Mesenteric fat pad (tissue), 1 donor: Measurements from ENCODE around the gene LGALS7B. TPM values are rescaled to one million over a fixed set of nuclear protein-coding genes. Genes with fewer than 3 reads are reported as not detected.
"Not testable (repeated sequence)": the region's sequence is repeated elsewhere in the genome, so short reads cannot be mapped to it uniquely, and the experiment has no call there.

ENCODE experiments used
- DNase-seq: peaks from one replicate; pipeline ENCODE4 v3.0.0-alpha.2; 2020; ENCODE audit warnings: low spot score
- total RNA-seq: library from RNA; stranded (reverse); fragmentation: NEBNext Ultra II Directional; extraction: Animal tissue kit (Norgen Biotek cat#: 25700); gene quantifications from one replicate; pipeline ENCODE4 v1.2.1, GENCODE V29; 2021
- donor health status: DM: yes; HTN: yes; CAD: no.

The LGALS7B gene
- total RNA-seq, 1 donor from 2014 or later = not detected

DNA sequence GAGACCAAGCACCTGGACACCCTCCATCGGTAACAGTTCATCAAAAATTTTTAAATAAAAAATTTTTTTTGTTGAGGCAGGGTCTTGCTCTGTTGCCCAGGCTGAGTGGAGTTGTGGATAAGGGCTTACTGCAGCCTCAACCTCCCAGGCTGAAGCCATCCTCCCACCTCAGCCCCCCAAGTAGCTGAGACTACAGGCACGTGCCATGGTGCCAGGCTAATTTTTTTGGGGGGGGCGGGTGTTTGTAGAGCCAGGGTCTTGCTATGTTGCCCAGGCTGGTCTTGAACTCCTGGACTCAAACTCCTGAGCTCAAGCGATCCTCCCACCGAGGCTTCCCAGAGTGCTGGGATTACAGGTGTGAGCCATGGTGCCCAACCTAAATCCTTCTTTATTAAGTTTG lies 4.7 kb downstream of the LGALS7B start:
- DNase-seq = no peak

DNA sequence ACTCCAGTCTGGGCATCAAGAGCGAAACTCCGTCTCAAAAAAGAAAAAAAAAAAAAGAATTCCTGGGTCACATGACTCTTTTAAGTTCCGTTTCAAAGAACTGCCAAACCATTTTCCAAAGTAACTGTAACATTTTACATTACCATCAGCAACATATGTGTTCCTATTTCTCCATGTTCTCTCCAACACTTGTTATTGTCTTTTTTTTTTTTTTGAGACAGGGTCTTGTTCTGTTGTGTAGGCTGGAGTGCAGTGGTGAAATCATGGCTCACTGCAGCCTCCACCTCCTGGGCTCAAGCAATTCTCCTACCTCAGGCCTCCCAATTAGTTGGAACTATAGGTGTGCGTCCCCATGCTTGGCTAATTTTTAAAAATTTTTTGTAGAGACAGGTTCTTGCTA lies 6.5 kb downstream of the LGALS7B start:
- no peak for DNase-seq

DNA sequence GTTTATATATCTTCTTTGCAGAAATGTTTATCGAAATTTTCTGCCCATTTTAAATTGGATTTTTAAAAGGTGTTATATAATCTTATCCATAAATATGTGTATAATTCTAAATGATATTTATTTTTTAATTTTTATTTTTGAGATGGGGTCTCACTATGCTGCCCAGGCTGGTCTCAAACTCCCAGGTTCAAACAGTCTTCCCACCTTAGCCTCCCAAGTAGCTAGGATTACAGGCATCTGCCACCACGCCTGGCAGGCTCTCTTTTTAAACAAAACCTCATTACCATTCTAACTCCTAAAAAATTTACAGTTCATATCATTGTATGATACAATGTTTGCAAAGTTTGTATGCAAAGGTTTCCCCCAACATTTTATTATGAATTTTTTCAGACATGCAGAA lies 7.2 kb downstream of the LGALS7B start:
- no peak for DNase-seq

GRCh38 chr19:38797781-38798180 lies 8.8 kb downstream of the LGALS7B start:
- not testable (repeated sequence) for DNase-seq

DNA sequence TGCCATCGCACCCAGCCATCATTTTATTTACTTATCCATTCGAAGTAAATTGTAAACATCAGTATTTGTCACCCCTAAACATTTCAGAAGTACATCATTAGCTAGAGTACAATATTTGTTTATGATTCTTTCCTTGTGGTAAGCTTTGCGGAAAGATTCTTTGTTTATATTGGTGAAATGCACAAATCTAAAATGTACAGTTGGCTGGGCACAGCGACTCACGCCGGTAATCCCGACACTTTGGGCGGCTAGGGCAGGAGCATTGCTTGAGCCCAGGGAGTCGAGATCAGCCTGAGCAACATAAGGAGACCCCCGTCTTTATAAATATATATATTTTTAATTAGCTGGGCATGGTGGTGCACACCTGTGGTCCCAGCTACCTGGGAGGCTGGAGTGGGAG lies 10.1 kb downstream of the LGALS7B start:
- DNase-seq = no peak

DNA sequence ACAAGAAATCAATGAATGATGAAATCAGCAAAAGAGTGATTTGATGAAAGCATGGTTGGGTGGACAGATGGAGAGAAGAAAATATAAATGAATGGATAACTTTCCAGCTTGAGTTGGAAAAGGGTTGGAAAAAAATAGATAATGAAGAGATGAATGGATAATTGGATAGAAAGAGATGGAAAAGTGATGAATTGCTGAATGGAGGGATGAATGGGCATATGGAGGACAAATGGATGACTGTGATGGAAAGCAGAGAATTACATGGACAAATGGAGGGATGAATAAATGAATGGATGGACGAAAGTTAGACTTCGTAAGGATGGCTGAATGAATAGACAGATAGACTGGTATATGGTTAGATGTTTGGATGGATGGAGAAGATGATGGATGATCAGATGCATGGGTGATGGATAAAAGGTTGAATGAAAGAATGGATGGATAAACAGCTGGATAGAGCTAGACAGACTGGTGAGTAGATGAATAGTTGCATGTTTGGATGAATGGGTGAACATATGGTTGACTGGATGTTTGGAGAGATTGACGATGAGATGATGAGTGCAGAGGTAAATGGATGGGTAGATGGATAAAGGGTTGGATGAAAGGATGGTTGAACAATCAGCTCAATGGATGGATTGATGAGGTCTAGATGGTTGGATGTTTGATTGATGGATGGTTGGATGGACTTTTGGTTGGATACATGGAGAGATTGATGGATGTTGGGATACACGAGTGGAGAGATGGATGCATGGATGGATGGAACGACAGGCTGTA lies 11.8 kb downstream of the LGALS7B start:
- DNase-seq = no peak

- DNase-seq = no peak
These were observed 12.5 kb downstream of the LGALS7B start for GRCh38 chr19:38801359-38802095.

GRCh38 chr19:38803543-38803942 lies 14.5 kb downstream of the LGALS7B start:
- DNase-seq = no peak

GRCh38 chr19:38805180-38805579 lies 16.2 kb downstream of the LGALS7B start:
- DNase-seq = no peak

DNA sequence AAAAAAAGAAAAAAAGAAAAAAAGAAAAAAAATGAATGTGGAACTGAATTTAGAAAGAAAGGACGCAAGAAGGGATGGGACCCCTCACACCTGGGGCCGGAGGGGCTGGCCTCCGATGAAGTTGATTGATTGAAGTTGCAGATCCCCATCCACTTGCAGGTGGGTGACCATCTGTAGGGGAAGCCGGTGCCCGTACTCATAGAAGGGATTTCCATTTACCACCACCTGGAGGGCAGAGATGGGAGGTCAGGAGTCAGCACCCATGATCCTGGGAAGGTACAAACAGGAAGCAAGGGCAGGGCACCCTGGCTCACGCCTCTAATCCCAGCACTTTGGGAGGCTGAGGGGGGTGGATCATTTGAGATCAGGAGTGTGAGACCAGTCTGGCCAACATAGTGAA lies 17.4 kb downstream of the LGALS7B start:
- DNase-seq = no peak

DNA sequence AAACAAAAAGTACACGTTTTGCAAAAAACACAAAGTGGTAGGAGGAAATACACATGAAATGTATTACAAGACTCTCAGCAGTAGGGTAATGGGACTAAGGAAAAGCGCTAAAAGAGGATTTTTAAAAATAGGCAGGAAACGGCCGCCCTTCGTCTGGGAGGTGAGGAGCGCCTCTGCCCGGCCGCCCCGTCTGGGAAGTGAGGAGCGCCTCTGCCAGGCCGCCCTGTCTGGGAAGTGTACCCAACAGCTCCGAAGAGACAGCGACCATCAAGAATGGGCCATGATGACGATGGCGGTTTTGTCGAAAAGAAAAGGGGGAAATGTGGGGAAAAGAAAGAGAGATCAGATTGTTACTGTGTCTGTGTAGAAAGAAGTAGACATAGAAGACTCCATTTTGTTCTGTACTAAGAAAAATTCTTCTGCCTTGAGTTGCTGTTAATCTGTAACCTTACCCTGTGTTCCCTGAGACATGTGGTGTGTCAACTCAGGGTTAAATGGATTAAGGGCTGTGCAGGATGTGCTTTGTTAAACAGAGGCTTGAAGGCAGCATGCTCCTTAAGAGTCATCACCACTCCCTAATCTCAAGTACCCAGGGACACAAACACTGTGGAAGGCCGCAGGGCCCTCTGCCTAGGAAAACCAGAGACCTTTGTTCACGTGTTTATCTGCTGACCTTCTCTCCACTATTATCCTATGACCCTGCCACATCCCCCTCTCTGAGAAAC lies 18.5 kb downstream of the LGALS7B start:
- DNase-seq = not testable (repeated sequence)

GRCh38 chr19:38808741-38809140 lies 19.7 kb downstream of the LGALS7B start:
- DNase-seq = no peak

- DNase-seq = no peak
These were observed 20.7 kb downstream of the LGALS7B start for GRCh38 chr19:38809592-38810252.

- DNase-seq = no peak
These were observed 23.2 kb downstream of the LGALS7B start for GRCh38 chr19:38812009-38812840.

DNA sequence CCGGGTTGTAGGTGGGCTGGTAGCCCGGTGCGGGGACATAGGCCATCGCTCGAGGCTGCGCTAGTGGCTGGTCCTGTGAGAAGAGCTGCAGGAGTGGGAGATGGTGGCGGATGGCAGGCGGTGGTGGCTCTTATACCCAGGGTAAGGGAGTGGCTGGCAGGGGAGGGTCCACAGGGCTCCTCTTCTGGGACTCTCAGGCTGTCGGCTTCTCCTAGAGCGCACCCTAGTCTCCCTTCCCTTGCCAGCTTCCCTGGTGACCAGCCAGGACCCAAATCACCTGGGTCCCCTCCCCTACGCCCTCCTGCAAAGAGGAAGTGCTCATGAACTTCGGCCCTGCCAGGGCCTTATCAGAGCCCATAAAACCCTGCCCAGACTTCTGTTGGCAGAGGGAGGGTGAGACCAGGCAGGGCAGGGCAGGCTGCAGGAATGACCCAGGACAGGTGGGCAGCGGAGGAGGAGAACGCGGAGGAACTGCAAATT lies 23.9 kb downstream of the LGALS7B start, which contains the start of gene LGALS4:
Gene LGALS4 (minus strand): TSS at position 105 of the 480 bp plus-strand sequence. CDS start 59 bp downstream, at position 46.
- DNase-seq = no peak

DNA sequence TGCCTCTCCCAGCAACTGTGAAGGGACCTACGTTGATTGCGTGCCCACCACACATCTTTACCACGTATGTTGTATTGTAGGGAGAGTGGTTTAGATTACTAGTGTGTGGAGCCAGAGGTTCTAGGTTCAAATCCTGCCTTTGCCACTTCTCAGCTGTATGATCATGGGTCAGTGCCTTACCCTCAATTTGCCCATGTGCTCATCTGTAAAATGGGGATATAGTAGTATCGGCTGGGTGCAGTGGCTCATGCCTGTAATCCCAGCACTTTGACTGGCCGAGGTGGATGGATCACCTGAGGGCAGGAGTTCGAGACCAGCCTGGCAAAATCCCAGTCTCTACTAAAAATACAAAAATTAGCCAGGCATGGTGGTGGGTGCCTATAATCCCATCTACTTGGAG lies 24.3 kb downstream of the LGALS7B start:
- DNase-seq = no peak

DNA sequence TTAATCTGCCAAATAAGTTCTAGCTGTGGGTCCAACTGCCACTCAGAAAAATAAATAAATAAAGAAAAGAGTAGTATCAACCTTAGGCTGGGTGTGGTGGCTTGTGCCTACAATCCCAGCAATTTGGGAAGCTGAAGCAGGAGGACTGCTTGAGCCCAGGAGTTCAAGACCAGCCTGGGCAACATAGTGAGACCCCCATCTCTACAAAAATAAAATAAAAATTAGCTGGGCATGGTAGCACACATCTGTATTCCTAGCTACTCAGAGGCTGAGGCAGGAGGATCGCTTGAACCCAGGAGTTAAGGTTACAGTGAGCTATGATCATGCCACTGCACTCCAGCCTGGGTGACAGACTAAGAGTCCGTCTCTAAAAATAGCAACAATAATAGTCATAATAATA lies 24.9 kb downstream of the LGALS7B start:
- not testable (repeated sequence) for DNase-seq

DNA sequence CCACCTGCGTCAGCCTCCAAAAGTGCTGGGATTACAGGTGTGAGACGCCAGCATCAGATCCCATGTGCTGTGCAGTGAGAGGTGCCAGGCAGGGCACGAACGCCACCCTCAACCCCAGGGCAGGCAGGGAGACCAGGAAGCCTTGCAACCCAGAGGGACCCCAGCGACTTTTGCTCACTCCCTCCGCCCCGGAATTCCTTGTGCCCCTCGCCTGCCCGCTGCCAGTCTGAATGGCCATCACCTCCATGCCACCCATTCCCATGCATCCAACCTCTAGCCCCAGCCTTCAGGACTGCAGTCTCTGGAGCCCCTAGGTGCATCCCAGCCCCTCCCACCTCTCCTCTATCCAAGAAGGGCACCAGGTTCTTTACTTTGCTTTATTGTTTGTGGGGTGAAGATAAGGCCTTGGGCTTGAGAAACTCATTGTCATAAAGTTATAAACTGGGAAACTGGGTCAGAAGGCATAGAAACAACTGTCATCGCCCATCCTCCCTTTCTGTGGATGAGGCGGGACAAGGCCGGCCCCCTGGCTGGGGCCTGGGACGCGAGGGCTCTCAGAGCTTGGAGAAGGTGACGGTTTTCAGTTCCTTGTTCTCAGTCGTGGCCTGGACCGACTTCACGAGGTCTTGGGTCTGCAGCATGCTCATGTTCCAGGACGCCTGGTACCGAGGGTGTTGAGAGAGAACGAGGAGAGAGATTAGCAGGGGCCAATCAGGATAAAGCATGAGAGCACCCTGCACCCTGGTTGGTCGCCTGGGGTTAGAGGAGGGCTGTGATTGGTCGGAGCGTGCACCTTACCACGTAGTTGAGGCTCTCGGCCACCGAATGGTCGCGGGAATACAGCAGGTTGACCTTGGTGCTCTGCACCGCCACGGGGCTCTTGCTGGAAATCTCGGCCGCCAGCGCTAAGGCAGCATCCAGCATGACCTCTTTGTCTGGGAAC lies 26.3 kb downstream of the LGALS7B start:
- no peak for DNase-seq

DNA sequence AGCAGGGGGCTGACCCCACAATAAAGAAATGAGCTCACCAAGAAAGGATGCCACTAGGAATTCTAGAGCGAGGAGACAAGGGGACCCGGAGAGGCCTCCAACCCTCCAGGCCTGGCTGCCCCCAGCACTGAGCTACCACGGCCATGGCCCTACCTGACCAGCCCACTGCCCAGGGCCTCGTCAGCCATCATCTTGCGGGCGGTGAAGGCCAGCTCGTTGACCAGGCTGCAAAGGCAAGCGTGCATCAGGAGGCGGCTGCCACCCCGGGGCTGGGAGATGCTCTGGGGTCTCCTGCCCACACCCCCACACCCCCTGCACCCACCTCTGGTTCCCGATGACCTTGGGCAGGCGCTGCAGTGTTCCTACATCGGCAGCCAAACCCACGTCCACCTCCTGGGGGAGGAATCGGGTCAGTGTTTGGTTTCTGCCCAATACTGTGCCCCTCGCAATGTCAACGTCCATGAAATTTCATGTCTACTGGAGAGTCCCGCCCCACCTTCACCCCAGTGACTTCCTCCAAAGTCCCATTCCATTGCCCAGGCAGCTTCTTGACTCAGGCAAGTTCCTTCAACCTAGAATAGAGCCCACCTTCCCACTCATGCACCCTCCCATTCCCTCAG lies 27.2 kb downstream of the LGALS7B start:
- no peak for DNase-seq
